BE2C (cell line): Measurements from ENCODE around the gene MXRA7.
A peak's percentile ranks its signal among the peaks of the same experiment; 100 is the strongest.
"Not testable (repeated sequence)": the region's sequence is repeated elsewhere in the genome, so short reads cannot be mapped to it uniquely, and the experiment has no call there.

Source experiments
- DNase-seq: peaks from one replicate; pipeline ENCODE4 v3.0.0-alpha.2; 2020
- H3K27me3 ChIP-seq: fragments of 250-450 bp; sonication (Bioruptor Pico); 2 replicates; pipeline ENCODE4 v1.5.1; 2020; ENCODE audit warnings: mild to moderate bottlenecking
- H3K36me3 ChIP-seq: fragments of 250-450 bp; sonication (Bioruptor Pico); 2 replicates; pipeline ENCODE4 v1.5.1; 2020; ENCODE audit warnings: mild to moderate bottlenecking
- H3K4me1 ChIP-seq: fragments of 250-450 bp; sonication (Bioruptor Pico); 2 replicates; pipeline ENCODE4 v1.5.1; 2020
- H3K4me3 ChIP-seq: 2 replicates; pipeline ENCODE4 v1.5.1; 2011; ENCODE audit warnings: low read depth, low read length
- H3K9me3 ChIP-seq: fragments of 250-450 bp; sonication (Bioruptor Pico); 2 replicates; pipeline ENCODE4 v1.5.1; 2020
- TF ChIP-seq, protein P1 (sequence below): IDR thresholded peaks from 2 replicates; pipeline ENCODE4 v1.5.1; 2012; ENCODE audit warnings: mild to moderate bottlenecking, low read depth, low read length

MXRA7 gene

DNA sequence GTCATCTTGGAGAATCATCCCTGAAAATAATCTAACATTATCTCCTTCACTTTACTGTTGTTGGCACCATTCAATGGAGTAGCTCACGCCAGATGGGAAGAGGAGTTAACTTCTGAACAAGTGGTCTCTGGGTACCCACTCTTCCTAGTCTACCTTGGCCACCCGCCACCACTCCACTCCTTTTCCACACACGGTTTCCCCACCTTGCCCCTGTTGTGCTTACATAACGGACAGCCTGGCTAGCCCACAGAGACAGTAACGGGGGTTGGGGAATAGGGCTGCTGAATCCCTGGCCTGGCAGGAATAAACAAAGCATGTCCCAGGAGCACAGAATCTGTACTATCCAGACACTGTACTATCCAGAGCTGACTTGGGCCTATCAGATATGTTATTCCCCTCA is 3.6 kb upstream of the MXRA7 start:
- Histone ChIP-seq H3K4me1 (peaks cover 11% of the 10 kb centered on the region), H3K27me3 (no peaks in the 10 kb centered on the region), H3K4me3 (no peak overlapping the region), H3K9me3 (no peaks in the 10 kb centered on the region), H3K36me3 (peaks cover 50% of the 10 kb centered on the region)
- DNase-seq, result no peak
- TF ChIP-seq, protein P1, sequence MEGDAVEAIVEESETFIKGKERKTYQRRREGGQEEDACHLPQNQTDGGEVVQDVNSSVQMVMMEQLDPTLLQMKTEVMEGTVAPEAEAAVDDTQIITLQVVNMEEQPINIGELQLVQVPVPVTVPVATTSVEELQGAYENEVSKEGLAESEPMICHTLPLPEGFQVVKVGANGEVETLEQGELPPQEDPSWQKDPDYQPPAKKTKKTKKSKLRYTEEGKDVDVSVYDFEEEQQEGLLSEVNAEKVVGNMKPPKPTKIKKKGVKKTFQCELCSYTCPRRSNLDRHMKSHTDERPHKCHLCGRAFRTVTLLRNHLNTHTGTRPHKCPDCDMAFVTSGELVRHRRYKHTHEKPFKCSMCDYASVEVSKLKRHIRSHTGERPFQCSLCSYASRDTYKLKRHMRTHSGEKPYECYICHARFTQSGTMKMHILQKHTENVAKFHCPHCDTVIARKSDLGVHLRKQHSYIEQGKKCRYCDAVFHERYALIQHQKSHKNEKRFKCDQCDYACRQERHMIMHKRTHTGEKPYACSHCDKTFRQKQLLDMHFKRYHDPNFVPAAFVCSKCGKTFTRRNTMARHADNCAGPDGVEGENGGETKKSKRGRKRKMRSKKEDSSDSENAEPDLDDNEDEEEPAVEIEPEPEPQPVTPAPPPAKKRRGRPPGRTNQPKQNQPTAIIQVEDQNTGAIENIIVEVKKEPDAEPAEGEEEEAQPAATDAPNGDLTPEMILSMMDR, result no peak

DNA sequence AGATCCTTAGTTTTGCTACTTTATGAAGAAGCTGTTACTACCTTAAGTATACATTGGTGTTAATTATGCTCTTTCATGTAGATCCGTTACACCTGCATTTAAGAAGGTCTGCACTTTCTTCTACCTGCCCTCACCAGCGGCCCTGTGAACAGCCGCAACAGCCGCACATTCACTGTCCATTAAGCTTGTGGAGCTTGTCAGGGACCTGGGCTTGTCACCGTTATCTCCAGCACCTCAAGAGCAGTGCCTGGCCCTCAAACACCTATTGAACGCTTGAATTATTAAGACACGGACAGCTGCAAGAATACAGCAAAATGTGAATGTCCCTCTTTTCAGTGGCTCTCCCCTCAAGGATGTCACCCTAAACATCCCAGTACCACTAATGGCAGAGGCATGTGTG is 3.0 kb upstream of the MXRA7 start:
- H3K4me3 ChIP-seq, result no peak overlapping the region
- DNase-seq, result no peak
- no peaks in the 10 kb centered on the region for H3K27me3 ChIP-seq
- H3K36me3 ChIP-seq, result peaks cover 45% of the 10 kb centered on the region
- TF ChIP-seq, protein P1, result no peak
- peaks cover 13% of the 10 kb centered on the region for H3K4me1 ChIP-seq
- no peaks in the 10 kb centered on the region for H3K9me3 ChIP-seq

DNA sequence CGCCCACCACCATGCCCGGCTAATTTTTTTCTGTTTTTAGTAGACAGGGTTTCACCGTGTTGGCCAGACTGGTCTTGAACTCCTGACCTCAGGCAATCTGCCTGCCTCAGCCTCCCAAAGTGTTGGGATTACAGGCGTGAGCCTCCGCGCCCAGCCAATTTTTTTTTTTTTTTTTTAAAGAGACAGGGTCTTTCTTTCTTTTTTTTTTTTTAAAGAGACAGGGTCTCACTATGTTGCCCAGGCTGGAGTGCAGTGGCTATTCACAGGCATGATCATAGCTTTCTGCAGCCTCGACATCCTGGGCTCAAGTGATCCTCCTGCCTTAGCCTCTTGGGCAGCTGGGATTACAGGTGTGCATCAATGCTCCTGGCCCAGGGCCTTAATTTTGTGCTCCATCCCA is 1.6 kb upstream of the MXRA7 start:
- DNase-seq, H3K9me3 ChIP-seq, H3K27me3 ChIP-seq, H3K4me3 ChIP-seq: not testable (repeated sequence)
- H3K4me1 ChIP-seq, result peaks cover 24% of the 10 kb centered on the region
- peaks cover 40% of the 10 kb centered on the region for H3K36me3 ChIP-seq

DNA sequence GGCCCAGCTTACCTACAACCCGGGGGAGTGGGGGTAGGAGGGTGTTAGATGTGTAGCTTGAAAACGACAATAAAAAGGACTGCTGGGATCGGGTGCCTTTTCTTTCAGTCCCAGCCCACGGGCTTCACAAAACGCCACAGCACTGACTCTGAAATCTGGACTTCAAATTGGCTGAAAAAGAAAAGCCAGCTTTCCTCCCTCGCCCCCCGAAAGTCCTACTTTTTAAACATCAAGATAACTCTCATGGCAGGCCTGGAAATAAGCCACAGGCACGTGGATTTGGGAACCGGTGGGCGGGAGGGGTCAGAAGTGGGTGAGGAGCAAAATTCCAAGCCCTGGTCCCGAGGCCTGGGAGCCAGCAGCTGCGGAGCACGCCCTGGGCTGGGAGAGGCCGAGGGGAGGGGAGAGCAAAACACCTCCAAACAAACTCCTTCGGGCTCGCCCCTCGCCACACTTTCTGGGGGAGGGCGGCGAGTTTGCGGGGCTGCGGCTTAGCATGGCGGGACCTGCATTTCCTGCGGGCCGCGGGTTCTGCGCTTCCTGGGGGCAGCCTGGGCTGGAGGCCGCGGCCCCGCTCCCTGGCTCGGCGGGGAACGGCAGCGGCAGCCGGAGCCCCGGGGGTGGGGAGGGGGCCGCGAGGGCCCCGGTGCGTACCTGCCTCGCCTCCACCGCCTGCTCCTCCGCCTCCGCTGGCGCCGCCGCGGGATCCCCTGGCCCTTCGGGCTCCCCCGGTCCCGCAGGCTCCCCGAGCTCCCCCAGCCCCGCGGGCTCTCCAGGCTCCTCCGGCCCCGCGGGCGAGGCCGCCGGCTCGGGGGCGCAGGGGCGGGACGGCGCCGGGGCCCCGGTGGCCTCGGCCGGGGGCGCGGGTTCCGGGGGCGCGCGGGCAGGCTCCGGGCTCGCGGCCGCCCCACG is 558 bp downstream of the MXRA7 start:
- H3K4me1 ChIP-seq, result peaks cover 20% of the 10 kb centered on the region
- H3K9me3 ChIP-seq, H3K27me3 ChIP-seq, DNase-seq: not testable (repeated sequence)
- peaks cover 22% of the 10 kb centered on the region for H3K36me3 ChIP-seq
- peak overlapping the region; percentile 95 for H3K4me3 ChIP-seq

DNA sequence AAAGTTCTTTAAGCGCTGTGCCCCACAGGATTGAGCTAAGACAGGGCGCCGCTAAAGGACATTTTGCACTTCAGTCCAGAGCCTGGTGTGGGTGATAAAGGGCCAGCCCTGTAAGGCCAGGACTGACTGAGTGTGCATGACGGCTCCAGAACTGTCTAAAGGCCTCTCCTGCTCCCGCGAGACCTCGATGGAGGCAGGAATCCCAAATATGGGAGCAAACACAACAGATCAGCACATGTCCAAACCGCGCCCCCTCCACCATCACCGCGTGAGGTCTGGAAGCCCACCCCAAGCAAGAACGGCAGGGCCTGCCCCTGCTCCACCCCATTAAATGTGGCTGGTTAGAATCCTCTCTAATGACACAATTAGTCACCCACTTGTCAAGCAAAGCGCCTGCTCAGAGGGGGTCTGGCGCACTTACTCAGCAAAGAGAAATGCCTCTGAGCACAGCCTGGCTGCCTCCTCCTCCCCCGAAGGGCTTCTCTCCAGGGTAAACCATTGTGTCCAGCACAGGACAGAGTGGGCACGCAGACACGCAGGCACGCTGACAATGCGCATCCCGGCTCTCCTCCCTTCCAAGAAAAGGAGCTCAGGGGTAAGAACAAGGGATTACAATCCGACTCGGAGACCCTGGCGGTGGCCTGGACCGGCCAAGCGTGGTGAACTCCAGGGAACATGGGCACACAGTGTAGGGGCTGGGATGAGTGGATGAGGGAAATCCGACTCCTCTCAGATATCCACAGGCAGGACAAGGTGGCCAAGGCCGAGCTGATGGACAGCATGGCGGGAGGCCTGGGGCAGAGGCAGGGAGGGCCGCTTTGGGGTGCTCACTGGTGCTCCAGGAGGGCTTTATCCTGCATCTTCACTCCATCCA is 1.5 kb downstream of the MXRA7 start:
- DNase-seq, result peak; percentile 96
- peaks cover 20% of the 10 kb centered on the region for H3K4me1 ChIP-seq
- H3K9me3 ChIP-seq, result no peaks in the 10 kb centered on the region
- peak overlapping the region; percentile 95 for H3K4me3 ChIP-seq
- H3K36me3 ChIP-seq, result peaks cover 20% of the 10 kb centered on the region
- no peaks in the 10 kb centered on the region for H3K27me3 ChIP-seq
- TF ChIP-seq, protein P1, result no peak

DNA sequence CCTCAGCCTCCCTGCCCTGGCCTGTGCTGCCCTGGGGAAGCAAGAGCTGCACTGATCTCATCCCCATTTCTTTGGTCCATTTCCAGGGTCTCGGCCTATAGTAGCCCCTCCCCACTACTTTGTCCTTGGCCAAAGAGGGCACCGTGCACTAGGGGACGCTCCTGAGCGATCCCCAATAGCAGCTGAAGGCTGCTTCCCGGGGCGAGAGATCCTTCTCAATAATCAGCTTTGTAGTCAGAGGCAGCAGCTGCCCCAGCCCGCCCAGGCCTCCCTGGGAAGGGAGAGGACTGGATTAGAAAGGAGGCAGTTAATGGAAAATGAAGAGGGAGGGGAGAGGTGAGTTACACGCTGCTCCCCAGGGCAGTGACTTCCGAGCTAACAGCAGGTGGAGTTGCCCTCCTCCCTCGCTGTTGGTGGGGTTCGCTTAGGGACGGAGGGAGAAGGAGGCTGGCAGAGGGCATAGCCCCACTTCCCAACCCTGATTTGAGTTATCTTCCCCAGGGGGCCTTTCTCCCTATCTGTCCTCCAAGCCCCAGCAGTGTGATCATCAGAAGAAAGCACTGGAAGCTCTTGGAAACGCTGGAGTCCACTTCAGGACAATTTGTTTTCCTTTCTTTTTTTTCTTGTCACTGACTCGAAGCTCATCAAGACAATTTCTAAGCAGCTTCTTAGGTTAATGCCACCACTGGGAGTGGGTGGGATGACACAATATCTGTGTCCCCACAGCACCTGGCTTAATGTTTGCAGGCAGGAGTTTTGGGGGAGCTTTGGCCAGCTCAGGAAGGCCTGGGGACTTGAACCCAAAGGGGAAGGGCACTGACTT is 2.6 kb downstream of the MXRA7 start:
- Histone ChIP-seq H3K4me1 (peaks cover 20% of the 10 kb centered on the region), H3K36me3 (peaks cover 12% of the 10 kb centered on the region), H3K27me3 (no peaks in the 10 kb centered on the region), H3K9me3 (no peaks in the 10 kb centered on the region), H3K4me3 (peak overlapping the region; percentile 95)
- peak; percentile 71 for DNase-seq
- TF ChIP-seq, protein P1, result peak; percentile 74
